Esophagus (tissue), 2 donors: ENCODE measurements around the gene TMC6. TPM values are rescaled to one million over a fixed set of nuclear protein-coding genes. Genes with fewer than 3 reads are reported as not detected.

Experiments
- H3K27ac ChIP-seq, 2 donors: one replicate each; pipeline ENCODE4 v1.5.1; 2013; ENCODE audit warnings: low read depth in 2 of 2, mild to moderate bottlenecking in 2 of 2, inconsistent platforms in 1 of 2, low read length in 1 of 2, moderate library complexity in 1 of 2
- H3K27me3 ChIP-seq, 2 donors: one replicate each; pipeline ENCODE4 v1.6.1; 2013; ENCODE audit warnings: low read length in 2 of 2, control low read depth in 1 of 2, mild to moderate bottlenecking in 1 of 2; ENCODE audit not compliant: insufficient read depth in 2 of 2, control insufficient read depth in 1 of 2
- H3K36me3 ChIP-seq, 2 donors: one replicate each; pipeline ENCODE4 v1.6.1; 2013; ENCODE audit warnings: low read length in 1 of 2; ENCODE audit not compliant: control insufficient read depth in 2 of 2, insufficient read depth in 2 of 2
- H3K4me1 ChIP-seq, 2 donors: one replicate each; pipeline ENCODE4 v1.6.1; 2013; ENCODE audit warnings: low read length in 1 of 2; ENCODE audit not compliant: control insufficient read depth in 2 of 2, insufficient read depth in 2 of 2
- H3K4me3 ChIP-seq, 2 donors: one replicate each; pipeline ENCODE4 v1.5.1; 2013; ENCODE audit warnings: low read length in 2 of 2, mild to moderate bottlenecking in 2 of 2, low read depth in 1 of 2, moderate library complexity in 1 of 2
- H3K9me3 ChIP-seq, 2 donors: one replicate each; pipeline ENCODE4 v1.6.1; 2013; ENCODE audit warnings: mild to moderate bottlenecking in 2 of 2, low read depth in 1 of 2, low read length in 1 of 2, moderate library complexity in 1 of 2; ENCODE audit not compliant: control insufficient read depth in 2 of 2, insufficient read depth in 1 of 2
- WGBS, 2 donors: extraction: QIAGEN DNeasy Blood & Tissue Kit; methylation state at CpG; one replicate each; pipeline ENCODE4 v1.1.7; 2013; 5-methylcytosine and 5-hydroxymethylcytosine counted together
- polyA plus RNA-seq, 2 donors: library from polyadenylated mRNA; stranded (reverse); fragments of 200-250 nt; gene quantifications; one replicate each; pipeline ENCODE4 v1.2.3, GENCODE V29; 2013
- donor health status: healthy with polysubstance abuse.
- donor health status: Bipolar disorder and iron deficiency.

The TMC6 gene
- polyA plus RNA-seq, 2 donors = 24.3 to 37.5 TPM

DNA sequence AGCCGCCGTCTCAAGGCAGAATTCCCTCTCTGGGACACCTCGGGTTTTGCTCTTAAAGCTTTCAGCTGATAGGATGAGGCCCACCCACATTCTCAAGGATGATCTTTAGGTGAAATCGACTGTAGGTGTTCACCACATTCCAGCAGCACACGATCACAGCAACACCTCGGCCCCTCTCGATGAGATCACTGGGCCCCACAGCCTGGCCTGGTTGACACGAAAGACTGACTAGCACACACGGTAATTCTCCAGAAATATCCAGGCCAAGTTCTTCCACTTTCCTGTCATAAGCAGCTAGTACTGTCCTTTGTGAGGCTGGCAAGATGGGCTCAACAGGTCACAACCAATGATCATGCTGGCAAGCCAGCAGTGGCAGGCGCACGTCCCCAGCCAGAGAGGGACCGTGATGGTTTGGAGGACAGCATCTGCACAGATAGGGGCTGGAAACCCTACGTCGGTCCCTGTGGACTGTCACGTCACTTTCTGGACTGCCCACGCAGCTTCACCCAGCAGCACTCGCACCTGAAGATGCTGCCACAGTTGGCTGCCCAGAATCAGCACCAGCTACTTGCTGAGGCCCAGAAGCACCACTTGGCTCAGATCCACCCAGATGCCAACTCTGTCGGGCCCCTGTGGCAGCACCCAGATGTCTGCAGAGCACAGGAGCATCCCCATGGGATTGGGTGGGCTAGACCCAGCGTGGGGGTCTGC is 17.4 kb downstream of the TMC6 start:
- H3K27ac ChIP-seq = no peak overlapping the region
- peaks cover 2 to 14% of the 10 kb centered on the region in 2 donors for H3K36me3 ChIP-seq
- H3K27me3 ChIP-seq = no peaks in the 10 kb centered on the region
- H3K4me3 ChIP-seq = no peak overlapping the region
- peaks cover 0 to 8% of the 10 kb centered on the region in 2 donors for H3K4me1 ChIP-seq
- H3K9me3 ChIP-seq = no peaks in the 10 kb centered on the region
- WGBS, 2 donors = 80 to 86% methylated on average over 19 of the region's 19 CpGs

DNA sequence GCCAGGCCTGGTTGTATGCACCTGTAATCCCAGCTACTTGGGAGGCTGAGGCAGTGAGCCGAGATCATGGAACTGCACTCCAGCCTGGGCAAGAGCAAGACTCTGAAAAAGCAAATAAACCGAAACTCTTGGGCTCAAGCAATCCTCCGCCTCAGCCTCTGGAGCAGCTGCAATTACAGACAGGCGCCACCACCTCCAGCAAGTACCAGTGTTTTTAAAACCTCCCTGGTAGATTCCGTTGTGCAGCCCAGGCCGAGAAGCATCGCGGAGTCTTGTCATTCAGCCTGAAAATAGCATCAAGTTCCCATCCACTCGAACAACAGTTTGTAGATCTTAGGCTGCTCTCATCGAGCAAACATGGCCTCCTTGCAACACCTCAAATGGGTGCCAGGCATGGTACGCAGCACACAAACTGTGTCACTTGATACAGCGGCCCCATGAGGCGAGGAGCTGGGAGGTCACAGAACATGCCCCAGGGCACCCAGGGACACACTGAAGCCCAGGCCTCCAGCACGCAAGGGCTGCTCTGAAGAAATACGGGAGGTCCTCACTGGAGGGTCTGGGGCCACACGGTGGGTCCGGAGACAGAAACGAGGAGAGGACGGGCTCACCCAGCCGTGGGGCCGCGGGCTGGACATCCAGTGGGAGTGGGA is 18.1 kb downstream of the TMC6 start:
- Histone ChIP-seq H3K36me3 (peaks cover 2 to 12% of the 10 kb centered on the region in 2 donors), H3K27ac (no peak overlapping the region), H3K4me1 (peaks cover 0 to 8% of the 10 kb centered on the region in 2 donors), H3K4me3 (no peak overlapping the region), H3K27me3 (no peaks in the 10 kb centered on the region), H3K9me3 (no peaks in the 10 kb centered on the region)
- 85 to 87% methylated on average over 22 of the region's 22 CpGs for WGBS, 2 donors

DNA sequence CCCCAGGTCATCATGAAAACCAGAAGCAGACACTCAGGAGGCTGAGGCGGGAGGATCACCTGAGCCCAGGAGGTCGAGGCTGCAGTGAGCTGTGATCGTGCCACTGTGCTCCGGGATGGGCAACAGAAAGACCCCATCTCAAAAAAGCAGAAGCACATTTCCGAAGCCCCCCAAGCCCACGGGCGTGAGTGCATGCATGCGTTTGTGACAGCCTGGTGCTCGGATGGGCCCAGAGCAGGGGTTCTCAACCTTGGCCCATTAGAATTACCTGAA is 19.1 kb downstream of the TMC6 start:
- no peak overlapping the region for H3K4me3 ChIP-seq
- H3K4me1 ChIP-seq = no peaks in the 10 kb centered on the region
- peaks cover 2 to 14% of the 10 kb centered on the region in 2 donors for H3K36me3 ChIP-seq
- H3K9me3 ChIP-seq = no peaks in the 10 kb centered on the region
- WGBS, 2 donors = 83 to 92% methylated on average over 9 of the region's 9 CpGs
- no peak overlapping the region for H3K27ac ChIP-seq
- no peaks in the 10 kb centered on the region for H3K27me3 ChIP-seq

DNA sequence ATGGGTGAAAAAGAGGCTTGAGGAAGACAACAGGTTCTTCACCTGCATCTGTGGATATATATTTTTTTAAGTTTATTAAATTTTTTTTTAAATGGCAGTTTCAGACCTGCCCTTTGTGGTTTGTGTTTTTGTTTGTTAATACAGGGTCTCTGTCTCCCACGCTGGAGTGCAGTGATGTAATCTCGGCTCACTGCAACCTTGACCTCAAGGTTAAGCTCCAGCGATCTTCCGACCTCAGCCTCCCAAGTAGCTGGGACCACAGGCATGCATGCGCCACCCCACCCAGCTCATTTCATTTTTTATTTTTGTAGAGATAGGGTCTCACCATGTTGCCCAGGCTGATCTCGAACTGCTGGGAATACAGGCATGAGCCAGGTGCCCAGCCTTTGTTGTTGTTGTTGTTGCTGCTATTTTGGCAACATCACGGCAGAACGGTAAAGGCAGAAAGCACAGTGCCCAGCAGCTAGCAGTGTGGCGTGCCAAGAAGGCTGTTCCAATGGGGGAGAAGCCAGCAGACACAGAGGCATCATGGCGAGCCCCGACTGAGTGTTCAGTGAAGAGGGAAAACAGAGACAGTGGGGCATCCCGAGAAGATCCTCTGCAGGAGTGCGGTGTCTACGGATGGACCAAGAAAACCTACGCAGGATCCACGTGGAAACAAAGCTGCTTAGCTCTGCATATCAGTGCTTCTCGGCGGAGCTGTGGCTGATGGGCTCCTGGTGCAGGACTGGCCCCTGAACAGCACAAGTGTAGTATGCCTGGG is 19.6 kb downstream of the TMC6 start:
- Histone ChIP-seq H3K36me3 (peaks cover 2 to 18% of the 10 kb centered on the region in 2 donors), H3K4me3 (no peak overlapping the region), H3K27me3 (no peaks in the 10 kb centered on the region), H3K4me1 (no peaks in the 10 kb centered on the region), H3K27ac (no peak overlapping the region), H3K9me3 (no peaks in the 10 kb centered on the region)
- WGBS, 2 donors = 74 to 78% methylated on average over 18 of the region's 18 CpGs

DNA sequence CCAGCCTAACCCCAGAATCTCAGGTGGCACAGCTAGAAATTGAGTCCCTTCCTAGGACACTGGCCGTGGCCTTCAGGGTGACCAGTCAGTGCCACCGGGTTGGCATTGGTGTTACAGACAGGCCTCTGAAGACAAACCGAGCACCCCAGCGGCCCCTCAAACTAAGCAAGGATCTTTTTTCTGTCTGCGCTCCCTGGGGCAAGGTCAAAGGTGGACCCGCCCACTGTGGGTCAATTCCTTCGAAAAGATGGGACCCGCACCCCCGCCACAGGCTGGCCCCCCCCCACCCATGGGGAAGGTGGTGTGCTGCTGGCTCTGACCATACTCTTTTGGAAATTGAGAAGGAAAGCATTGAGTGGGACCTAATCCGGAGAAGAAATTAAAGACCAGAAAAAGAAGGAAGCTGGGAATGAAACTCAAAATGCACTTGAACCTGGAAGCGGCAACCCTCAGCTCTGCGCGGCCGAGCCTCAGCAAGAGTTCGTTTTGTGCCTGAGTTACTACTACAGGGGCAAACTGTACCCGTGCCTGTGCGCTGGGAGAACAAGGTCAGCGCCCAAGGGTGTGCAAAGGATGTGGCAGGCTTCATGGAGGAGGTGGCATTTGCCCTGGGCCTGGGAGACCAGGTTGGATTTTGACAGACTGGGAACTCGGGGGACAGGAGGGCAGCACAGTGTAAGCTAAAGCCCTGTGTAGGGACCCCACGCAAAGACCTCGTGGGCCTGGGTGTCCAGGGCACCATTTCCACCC is 20.4 kb downstream of the TMC6 start:
- H3K4me1 ChIP-seq = no peaks in the 10 kb centered on the region
- H3K27ac ChIP-seq = no peak overlapping the region
- WGBS, 2 donors = 92 to 93% methylated on average over 21 of the region's 21 CpGs
- H3K27me3 ChIP-seq = no peaks in the 10 kb centered on the region
- peaks cover 2 to 18% of the 10 kb centered on the region in 2 donors for H3K36me3 ChIP-seq
- no peaks in the 10 kb centered on the region for H3K9me3 ChIP-seq
- no peak overlapping the region for H3K4me3 ChIP-seq

DNA sequence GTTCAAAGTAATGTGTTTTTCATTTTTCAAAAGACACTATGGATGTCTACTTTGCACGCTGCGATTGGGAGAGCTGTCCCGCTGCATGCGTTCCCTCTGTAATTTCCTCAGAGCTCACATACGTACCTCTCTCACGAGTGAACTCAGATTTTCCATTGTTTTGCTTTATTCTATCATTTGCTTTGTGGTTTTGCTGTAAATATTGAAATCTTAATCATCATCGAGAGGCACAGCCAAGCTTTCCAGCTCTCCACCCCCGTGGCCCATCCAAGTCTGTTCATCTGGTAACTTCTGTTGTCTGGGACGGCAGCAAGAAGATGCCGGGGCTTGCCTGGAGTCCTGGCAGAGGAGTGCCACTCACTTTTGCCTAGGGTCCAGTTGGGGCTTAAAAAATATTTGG is 21.1 kb downstream of the TMC6 start:
- no peaks in the 10 kb centered on the region for H3K27me3 ChIP-seq

DNA sequence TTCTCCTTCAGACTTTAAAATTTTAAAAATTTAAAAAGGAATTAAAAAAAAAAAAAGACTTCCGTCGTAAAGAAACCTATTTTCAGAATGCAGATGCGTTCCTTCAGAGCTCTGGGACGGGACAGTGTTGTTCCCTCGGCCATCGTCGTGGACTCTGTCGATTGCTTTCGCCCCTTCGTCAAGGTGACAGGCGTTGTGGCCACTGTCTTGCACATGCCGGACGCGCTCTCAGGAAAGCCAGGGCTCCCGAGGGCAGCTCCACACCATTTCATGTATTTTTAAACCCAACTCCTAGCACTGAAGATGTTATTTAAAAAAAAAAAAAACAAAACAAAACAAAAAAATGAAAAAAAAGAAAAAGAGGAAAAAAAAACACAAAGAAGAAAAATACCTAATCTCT is 22.3 kb downstream of the TMC6 start:
- WGBS, 2 donors = 88% methylated on average over 15 of the region's 15 CpGs
- H3K27me3 ChIP-seq = no peaks in the 10 kb centered on the region
- H3K36me3 ChIP-seq = peaks cover 2 to 22% of the 10 kb centered on the region in 2 donors

More for the DNA sequence above, 21.1 kb downstream of the TMC6 start:
- H3K36me3 ChIP-seq = peaks cover 2 to 20% of the 10 kb centered on the region in 2 donors
- WGBS, 2 donors = 50 to 61% methylated on average over 10 of the region's 10 CpGs
- H3K4me1 ChIP-seq = no peaks in the 10 kb centered on the region
- H3K4me3 ChIP-seq = no peak overlapping the region
- no peak overlapping the region for H3K27ac ChIP-seq
- H3K9me3 ChIP-seq = no peaks in the 10 kb centered on the region

DNA sequence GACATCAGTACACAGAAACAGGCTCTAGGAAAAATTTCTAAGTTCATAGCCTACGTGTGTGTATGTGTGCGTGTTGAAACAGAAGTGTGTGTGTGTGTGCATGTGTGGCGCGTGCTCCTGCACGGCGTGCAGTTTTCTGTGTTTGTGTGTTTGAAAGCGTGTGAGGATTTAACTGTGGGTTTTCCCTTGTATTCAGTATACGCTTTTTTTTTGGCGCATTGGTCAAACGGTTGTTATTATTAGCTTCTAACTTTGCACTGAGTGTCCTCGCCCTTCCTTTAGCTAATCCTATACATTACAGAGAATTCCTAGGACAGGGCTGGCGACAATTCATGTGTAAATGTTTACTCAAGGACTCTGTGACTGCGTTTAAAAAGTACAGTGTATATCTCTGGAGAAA is 23.0 kb downstream of the TMC6 start:
- Histone ChIP-seq H3K9me3 (no peaks in the 10 kb centered on the region), H3K27me3 (no peaks in the 10 kb centered on the region), H3K4me3 (no peak overlapping the region), H3K27ac (no peak overlapping the region), H3K4me1 (no peaks in the 10 kb centered on the region), H3K36me3 (peaks cover 2 to 20% of the 10 kb centered on the region in 2 donors)
- WGBS, 2 donors = 56 to 62% methylated on average over 13 of the region's 13 CpGs

More for the DNA sequence above, 22.3 kb downstream of the TMC6 start:
- H3K9me3 ChIP-seq = no peaks in the 10 kb centered on the region
- H3K4me1 ChIP-seq = no peaks in the 10 kb centered on the region
- H3K4me3 ChIP-seq = no peak overlapping the region
- H3K27ac ChIP-seq = no peak overlapping the region

DNA sequence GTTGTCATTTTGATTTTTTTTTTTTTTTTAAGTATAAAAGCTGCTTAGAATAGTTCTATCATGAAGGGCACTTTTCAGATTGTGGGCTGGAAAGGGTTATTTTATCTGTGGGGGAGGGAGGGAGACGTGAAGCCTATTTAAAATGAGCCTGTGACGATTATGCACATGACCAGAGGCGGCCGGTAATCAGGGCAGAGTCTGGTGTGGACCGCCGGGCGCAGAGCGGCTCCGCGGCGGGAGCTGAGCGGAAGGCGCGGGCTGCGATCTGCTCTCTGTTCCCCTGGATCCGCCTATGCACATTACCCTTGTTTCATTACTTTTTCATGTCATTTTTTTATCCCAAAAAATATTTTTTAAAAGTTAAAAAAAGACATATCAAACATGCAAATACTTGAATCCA is 23.5 kb downstream of the TMC6 start:
- no peak overlapping the region for H3K27ac ChIP-seq
- no peaks in the 10 kb centered on the region for H3K9me3 ChIP-seq
- H3K4me3 ChIP-seq = no peak overlapping the region
- no peaks in the 10 kb centered on the region for H3K27me3 ChIP-seq
- 81 to 88% methylated on average over 16 of the region's 16 CpGs for WGBS, 2 donors
- H3K36me3 ChIP-seq = peaks cover 2 to 20% of the 10 kb centered on the region in 2 donors
- H3K4me1 ChIP-seq = no peaks in the 10 kb centered on the region
